Measurements from ENCODE around the gene IFNL4.

DNA sequence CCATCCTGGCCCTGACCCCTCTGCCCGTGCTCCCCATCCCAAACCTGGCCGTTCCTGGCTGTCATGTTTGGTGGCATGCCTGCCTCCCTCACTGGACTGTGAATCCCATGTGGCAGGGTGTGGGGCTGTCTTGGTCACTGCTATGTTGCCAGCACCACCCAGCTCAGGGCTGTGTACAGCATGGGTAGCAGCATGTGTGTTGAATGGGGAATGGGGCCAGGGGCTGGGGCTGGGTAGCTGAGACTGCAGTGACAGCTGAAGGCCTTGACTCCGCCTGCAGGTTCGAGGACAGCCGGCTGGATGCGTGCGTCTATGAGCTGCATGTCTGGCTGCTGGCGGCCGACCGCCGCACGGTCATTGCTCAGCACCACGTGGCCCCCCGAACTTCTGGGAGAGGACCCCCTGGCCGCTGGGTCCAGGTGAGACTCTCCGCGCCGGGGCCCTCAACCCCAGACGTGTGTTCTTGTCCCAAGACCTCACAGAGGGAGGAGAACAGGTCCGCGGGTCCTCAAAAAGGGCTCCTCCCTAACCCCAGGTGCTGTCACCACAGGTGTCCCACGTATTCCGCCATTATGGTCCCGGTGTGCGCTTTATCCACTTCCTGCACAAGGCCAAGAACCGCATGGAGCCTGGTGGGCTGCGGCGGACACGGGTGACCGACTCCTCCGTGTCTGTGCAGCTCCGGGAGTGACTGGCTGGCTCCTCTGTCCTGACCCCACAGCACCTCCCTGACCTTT lies 48.4 kb downstream of the IFNL4 start:
- TF ChIP-seq, protein P1, sequence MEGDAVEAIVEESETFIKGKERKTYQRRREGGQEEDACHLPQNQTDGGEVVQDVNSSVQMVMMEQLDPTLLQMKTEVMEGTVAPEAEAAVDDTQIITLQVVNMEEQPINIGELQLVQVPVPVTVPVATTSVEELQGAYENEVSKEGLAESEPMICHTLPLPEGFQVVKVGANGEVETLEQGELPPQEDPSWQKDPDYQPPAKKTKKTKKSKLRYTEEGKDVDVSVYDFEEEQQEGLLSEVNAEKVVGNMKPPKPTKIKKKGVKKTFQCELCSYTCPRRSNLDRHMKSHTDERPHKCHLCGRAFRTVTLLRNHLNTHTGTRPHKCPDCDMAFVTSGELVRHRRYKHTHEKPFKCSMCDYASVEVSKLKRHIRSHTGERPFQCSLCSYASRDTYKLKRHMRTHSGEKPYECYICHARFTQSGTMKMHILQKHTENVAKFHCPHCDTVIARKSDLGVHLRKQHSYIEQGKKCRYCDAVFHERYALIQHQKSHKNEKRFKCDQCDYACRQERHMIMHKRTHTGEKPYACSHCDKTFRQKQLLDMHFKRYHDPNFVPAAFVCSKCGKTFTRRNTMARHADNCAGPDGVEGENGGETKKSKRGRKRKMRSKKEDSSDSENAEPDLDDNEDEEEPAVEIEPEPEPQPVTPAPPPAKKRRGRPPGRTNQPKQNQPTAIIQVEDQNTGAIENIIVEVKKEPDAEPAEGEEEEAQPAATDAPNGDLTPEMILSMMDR (IDR thresholded peaks at IDR 0.05), result no peak
- no peak for TF ChIP-seq POLR2A (IDR thresholded peaks at IDR 0.05)
- TF ChIP-seq EP300 (IDR thresholded peaks at IDR 0.05), result no peak
- TF ChIP-seq POLR2AphosphoS5 (IDR thresholded peaks at IDR 0.05), result no peak
